Right ventricle myocardium superior (tissue), 1 donor: ENCODE measurements around the gene MFAP5. TPM values are rescaled to one million over a fixed set of nuclear protein-coding genes. Genes with fewer than 3 reads are reported as not detected.

Experiments
- ATAC-seq: fragments of 200-7000 bp; cut with Tn5 transposase; one replicate; pipeline ENCODE4 v1.9.1; 2020; ENCODE audit warnings: mild to moderate bottlenecking; ENCODE audit not compliant: poor library complexity
- DNase-seq: peaks from one replicate; pipeline ENCODE4 v3.0.0-alpha.2; 2020
- intact Hi-C: fragments of 100-400 bp; cut with DNase I; formaldehyde crosslinking; loops from one replicate; pipeline ENCODE4 v1.11.2; 2022
- total RNA-seq: library from RNA; stranded (reverse); fragmentation: NEBNext Ultra II Directional; extraction: Animal tissue kit (Norgen Biotek cat#: 25700); gene quantifications from one replicate; pipeline ENCODE4 v1.2.1, GENCODE V29; 2021
- donor health status: DM: no; HTN: yes; CAD: no; lungs with severe emphysema.

Gene MFAP5
- total RNA-seq, 1 donor from 2014 or later, result 45.9 TPM

DNA sequence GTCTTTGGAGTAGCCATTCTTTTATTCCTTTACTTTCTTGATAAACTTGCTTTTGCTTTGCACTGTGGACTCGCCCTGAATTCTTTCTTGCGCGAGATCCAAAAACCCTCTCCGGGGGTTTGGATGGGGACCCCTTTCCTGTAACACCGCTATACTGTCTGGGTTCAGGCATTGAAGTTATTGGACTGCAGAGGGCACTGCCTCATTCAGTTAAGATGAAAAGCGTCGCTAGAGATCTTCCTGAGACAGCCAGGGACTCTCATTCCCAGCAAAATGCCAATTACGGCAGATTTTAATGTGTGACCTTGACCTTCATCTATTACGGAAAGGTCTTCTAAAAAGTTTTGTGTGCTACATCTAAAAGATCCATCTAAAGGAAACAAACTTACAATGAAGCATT lies 17.9 kb upstream of the MFAP5 start:
- intact Hi-C loops, result loop anchor here (5.0 to 10.0 kb wide), 3 partner anchors 144 to 367 kb away; partner anchors contain the start of gene A2ML1
- DNase-seq (no peak), ATAC-seq (no peak)

DNA sequence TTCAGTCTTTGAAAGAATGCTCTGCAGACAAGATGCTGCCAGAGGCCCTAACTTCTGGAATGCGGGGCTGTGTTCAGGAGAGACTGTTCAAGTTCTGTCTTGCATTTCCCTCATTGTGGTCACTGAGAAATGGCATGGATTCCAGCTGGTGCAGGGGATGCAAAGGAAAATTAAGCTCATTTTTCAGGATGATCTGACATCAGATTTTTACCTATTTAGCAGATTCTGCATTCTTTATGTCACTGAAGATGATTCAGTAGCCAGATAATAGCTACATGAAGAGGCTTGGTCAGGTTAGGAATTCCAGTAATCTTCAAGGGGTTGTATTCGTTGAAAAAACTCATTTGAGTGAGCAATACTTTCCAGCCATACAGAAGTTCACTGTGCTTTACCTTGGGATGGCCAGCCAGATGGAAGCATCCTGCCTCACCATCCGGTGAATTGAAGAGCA lies 16.1 kb upstream of the MFAP5 start:
- no peak for DNase-seq
- ATAC-seq, result no peak
- intact Hi-C loops, result no loop called here

DNA sequence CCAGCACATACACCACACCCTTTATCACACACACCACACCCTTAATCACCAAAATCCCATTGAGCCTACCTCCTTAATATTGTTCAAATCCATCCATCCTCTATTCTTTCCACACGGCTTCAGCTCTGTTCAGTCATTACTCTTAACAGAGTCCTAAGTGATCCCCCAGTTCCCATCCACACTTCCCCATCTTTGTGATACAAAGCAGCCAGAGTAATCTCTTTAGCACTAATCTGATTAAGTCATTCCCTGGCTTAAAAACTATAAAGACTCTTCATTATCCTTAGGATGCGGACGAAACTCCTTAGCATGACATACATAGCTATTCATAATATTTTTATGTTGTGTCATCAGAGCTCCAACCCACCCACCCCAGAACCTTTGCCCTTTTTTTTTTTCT lies 14.7 kb upstream of the MFAP5 start:
- intact Hi-C loops, result no loop called here
- ATAC-seq (no peak), DNase-seq (no peak)

DNA sequence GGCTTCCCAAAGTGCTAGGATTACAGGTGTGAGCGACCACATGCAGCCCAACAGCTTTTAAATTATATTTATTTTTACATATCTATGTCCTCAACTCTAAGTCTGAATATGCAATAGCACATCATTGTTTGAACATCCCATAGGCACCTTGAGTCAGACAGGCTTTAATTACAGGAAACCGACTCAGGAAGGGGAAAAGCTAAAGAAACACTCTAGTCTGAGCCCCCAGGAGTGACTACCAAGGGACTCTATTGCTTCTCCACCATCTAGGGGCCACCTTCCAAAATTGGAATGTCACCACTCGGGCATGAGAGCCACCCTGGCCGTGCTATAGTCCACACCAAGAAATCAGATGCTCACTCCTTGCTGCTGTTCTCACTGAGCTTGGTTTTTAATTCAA lies 14.0 kb upstream of the MFAP5 start:
- ATAC-seq, result no peak
- DNase-seq, result no peak
- intact Hi-C loops, result no loop called here

DNA sequence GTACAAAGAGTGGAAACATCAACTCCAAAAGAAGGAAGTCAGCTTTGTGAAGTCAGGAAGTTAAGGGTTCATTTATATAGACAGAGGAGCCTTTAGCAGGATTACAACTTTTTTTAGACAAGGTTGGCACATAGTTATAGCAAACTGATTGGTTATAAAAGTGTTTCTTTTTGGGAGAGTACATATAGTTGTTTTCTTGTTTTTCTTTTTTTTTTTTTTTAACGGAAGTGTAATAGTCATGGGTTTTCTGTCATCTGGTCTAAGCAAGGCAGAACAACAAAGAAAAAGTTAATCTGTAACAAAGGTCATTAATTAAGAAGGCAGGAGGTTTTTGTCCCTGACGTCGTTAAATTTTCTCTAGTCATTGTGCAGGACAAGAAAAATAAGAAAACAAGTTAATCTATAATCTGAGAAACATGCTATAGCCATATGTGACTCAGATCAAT lies 13.0 kb upstream of the MFAP5 start:
- ATAC-seq, result no peak
- intact Hi-C loops, result no loop called here
- no peak for DNase-seq

DNA sequence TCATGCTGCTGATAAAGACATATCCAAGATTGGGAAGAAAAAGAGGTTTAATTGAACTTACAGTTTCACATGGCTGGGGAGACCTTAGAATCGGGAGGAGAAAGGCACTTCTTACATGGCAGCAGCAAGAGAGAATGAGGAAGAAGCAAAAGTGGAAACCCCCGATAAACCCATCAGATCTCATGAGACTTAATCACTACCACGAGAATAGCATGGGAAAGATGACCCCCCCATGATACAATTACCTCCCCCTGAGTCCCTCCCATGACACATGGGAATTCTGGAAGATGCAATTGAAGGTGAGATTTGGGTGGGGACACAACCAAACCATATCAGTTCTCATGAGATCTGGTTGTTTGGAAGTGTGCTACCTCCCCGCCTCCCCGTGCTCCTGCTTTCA lies 9.8 kb upstream of the MFAP5 start:
- intact Hi-C loops, result no loop called here
- no peak for DNase-seq
- no peak for ATAC-seq

DNA sequence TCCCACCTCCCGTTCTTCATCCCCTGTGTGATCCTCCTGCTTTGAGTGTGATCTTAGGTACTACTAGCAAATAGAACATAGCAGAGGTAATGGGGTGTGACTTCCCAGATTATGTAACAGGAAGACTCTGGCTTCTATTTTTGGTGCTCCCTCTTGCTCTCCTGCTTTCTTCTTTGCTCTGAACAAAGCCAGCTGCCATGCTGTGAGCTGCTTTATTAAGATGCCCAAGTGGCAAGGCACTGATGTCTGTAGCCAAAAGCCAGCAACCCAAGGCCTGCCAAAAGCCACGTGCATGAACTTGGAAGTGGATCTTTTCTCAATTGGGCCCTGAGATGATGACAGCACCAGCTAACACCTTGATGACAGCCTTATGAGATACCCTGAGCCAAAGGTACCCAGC lies 5.8 kb upstream of the MFAP5 start:
- ATAC-seq (peak; percentile 16), DNase-seq (no peak)
- intact Hi-C loops, result no loop called here

DNA sequence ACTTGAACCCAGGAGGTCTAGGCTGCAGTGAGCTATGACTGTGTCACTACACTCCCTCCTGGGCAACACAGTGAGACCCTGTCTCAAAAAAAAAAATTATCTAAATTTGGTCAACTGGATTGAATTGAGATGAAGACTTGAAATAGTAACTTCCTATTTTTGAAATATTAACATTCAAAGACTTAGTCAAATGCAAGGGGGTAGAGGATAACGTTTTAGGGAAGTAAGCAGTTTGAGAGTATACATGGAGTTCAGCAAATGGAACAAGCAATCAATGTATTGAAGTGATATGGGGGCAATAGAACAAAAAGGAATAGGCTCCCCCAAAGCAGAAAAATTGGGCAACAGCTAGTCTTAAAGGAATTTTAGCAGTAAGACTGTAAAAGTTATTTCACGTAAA lies 4.6 kb upstream of the MFAP5 start:
- no peak for DNase-seq
- intact Hi-C loops, result no loop called here
- ATAC-seq, result no peak

DNA sequence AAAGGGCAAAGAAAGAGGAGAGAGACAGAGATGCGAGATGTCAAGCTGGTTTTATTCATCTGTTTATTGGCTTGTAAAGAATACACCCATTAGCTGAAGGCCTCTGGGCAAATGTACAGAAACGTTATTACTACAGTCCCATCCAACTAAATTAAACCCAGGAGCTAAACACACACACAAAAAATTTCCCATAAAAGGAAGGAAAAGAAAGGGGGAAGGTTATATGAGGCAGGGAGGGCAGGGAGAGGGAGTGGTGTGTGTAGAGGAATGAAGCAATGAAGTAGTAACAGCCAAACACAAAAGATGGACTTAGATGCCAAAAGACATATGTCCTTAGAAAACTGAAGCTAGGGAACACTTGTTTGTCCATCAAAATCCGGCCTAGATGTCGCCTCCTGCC lies 3.1 kb upstream of the MFAP5 start:
- ATAC-seq (peak; percentile 41), DNase-seq (no peak)
- intact Hi-C loops, result no loop called here

DNA sequence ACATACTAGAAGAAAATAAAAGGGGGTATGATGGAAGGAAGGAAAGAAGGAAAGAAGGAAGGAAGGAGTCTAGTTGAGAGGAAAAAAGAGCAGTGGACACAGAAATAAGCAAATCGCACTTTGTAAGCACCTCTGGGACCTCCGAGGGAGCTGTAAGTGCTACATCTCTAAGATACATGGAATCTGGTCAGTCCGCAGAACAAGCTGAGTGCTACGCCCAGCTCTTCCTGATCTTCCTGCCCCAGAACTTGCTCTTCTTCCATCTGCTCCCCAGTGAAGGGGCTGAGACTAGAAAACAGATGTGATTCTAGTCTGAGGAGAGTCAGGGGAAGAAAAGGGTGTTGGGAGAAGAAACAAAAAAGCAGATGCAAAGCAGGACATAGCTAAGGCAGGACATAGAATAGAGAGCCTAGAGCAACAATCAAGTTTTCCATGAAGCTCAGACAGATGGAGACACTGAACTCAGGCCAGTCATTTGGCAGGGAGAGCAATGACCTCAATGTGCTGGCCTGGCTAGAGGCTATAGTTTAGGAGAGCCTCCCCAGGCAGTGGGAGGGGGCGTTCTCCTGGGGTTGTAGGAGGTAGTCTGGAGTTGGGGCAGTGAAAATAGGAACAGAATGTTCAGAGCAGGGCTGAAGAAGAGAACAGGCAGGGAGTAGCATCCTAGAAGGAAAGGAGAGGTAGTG lies 1.7 kb upstream of the MFAP5 start:
- ATAC-seq (peak; percentile 80), DNase-seq (peak; percentile 87)
- intact Hi-C loops, result no loop called here

DNA sequence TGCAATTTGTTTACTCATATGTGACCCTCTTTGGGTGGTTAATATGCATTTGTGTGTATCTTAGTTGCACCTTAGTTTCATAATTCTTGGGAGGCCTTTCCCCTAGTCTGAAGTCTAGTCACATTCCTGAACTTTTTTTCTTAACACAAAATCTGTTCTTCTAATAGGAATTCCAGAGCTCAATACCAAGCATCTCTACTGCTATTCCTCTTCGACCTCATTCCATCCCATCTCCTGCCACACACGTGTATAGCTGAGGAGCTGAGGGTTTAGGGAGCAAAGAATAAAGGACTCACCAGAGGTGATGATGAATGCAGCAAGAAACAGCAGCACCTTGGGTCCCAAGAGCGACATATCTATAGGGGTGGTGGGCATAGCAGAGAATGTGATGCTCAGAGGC lies 875 bp downstream of the MFAP5 start:
- ATAC-seq, result no peak
- DNase-seq, result no peak
- intact Hi-C loops, result no loop called here

DNA sequence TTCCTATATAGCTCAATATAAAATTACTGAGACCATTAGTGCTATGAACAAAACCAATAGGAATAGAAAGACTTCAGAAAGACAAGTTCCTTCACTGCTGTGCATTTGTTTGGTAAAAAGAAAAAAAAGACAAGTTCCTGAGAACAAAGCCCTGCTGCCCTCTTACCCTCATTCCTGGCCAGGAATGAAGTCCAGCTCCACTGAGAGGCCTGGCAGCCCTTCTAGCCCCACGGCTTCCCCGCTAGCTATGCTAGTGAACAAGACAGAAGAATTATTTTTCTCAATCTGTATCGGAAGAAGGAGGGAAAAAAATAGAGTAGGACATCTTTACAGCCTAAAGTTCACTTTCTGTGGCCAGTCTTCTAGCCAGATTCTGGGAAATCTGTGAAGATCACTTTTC lies 1.6 kb downstream of the MFAP5 start:
- DNase-seq (no peak), ATAC-seq (no peak)
- intact Hi-C loops, result no loop called here

DNA sequence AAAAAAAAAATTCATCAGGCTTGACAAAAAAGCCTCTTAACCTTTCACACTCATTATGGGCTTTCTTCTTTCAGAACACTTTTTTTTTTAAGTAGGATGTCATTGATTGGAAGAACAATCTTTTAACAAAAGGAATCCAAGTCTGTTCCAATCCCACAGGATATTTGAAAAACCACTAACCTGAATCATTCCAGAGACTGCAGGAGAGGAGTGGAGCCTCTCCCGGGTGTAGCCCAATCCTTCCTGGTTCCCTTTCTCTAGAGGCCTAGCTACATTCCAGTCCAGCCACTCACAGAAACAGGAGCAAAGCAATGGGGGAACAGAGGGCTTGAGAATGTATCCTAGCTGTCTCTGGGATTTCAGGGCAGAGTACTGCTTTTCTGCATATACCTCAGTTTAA lies 4.3 kb downstream of the MFAP5 start:
- intact Hi-C loops, result no loop called here
- DNase-seq, result no peak
- ATAC-seq, result no peak

DNA sequence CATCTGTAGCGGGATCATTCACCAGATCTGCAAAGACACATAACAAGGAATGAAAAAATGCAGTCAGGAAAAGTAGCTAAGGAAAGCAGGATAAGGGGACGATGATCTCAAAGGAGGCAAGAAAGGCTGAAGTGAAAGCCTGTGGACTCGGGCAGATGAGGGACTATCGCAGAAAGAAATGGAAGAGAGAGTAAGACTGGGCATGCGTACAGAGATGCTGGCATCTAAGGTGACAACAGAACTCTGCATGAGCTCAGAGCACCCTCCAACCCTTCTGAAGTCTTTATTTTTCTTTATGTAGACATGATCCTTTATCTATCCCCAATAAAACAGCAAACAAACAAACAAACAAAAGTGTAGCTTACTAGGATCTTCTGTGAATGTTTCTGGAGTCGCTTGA lies 7.2 kb downstream of the MFAP5 start:
- intact Hi-C loops, result no loop called here
- ATAC-seq (no peak), DNase-seq (no peak)

DNA sequence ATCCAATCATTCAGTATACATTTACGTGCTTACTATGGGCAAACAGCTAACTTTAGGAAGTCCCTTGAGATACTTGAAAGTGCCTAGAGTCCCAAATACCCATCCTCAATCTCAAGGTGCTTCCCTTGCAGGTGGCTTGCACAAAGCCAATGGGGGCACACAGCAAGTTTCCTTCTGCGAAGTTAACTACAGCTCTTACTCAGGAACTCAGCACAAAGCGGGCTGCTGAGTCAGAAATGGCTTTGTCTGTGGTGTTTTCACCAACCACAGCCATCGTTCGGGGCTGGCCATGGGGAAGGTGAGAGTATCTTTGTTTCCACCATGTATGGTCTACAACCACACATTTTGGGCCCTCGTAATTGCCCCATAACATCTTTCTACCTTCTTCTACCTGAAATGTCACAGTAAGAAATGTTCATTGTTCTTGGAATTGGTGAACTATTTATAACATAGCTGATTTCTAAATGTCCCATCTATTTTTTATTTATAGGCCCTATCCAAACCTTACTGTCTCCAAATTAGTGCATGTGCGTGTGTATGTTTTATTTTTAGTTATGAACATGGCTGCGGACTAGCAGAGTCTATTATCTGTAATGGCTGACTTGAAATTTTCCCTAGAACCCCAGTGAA lies 13.9 kb downstream of the MFAP5 start:
- ATAC-seq (no peak), DNase-seq (no peak)
- intact Hi-C loops, result no loop called here

DNA sequence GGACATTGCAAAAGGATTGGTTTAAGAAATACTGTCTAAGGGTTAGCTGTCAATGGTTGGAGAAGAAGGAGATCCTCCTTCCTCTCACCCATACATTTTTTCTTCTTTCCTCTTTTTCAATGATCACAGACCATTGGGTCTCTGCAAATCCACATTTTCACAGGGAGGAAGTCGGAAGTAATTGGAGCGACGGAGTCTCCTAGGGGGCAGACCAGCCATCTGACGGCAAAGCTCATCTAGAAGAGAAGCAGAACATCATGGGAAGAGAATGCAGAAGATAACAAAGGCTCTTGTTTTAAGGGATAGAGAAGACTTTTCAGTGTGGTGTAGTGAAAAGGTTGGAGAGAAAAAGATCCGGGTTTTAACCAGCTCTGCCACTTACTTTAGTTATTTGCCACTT lies 14.7 kb downstream of the MFAP5 start:
- no peak for ATAC-seq
- DNase-seq, result no peak
- intact Hi-C loops, result no loop called here

DNA sequence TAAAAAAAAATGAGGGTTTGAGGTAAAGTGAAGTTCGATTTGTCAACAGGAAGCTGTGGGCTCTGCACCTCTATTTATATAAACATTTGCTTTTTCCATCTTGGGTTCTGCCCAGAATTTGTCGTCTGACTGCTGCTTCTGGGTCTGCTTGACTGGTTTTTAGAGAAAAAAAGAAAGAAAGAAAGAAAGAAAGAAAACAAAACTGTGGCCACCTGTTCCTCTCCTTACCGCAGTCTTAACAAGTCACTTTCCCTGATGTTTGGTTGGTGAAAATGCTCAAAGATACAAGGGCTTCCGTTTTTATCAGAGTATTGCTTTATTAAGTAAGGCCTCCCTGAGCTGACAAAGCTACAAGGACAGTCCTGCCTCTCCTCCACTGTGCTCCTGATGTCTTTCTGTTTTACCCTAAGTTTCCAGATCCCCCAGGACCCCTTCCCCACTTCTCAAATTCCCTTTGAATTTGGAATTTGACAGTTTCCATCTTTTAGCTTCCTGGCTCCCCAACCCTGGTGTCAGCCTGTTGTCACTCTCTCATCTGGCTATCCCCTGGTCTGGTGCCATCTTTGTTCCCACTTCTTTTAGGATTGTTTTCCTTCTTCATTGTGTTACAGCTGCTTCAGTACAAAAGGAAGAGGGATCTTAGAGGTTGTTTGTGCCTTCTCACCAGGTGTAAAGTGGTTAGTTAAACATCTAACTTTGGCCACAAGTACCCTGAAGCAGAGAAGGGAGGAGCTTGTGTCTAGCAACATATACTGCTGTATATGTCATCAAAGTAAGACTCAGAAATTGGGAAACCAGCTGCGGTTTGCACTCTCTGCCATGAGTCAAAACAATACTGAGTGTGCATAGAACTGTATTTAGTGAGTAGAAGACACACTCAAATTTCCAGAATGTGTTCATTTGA lies 18.0 kb downstream of the MFAP5 start:
- ATAC-seq (no peak), DNase-seq (no peak)
- intact Hi-C loops, result no loop called here

DNA sequence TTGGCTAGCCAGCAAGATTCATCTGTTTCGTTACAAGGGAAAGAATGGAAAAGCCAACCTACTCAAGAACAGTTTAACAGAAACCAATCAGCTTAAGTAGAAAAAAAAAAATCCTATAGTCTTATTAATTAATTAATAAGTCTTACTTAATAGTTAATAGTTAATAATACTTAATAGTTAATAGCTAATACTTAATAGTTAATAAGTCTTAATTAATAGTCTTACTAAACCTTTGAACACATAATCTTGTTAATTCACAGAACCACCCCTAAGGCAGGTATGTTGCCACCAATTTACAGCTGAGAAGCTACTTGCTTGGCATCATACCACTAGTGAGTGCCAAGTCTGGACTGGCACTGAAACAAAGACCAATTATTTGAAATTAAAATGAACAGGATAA lies 19.9 kb downstream of the MFAP5 start:
- DNase-seq (no peak), ATAC-seq (no peak)
- intact Hi-C loops, result no loop called here

DNA sequence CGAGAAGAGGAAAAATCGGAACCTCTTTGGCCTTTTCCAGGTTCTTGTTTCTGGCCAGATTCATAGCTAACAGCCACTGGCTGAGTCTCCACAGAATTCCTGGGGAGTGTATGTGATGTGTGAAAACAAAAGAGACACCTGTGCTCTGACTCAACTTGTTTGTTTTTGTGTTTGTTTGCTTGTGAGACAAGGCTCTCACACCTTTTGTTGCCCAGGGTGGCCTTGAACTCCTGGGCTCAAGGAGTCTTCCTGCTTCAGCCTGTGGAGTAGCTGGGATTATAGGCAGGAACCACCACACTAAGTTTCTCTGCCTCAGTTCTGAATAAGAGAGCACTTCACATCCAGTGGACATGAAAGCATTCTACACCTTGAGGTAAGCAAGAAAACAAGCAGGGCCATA lies 22.7 kb downstream of the MFAP5 start:
- intact Hi-C loops, result no loop called here
- ATAC-seq (no peak), DNase-seq (no peak)

DNA sequence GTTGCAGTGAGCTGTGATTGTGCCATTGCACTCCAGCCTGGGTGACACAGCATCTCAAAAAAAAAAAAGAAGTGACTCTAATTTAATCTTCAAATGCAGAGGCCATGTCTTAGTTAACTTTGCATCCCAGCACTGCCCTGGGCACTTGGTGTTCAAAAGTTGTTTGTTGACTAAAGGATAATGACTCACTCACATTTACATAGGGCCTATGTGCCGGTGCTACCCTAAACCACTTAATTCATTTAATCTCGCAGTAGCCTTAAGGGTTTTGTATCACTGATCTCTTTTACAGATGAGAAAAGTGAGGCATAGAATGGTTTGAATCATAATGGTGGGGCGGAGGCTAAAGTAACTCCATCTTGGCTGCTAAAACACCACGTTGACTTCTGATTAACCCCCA lies 23.7 kb downstream of the MFAP5 start:
- no peak for ATAC-seq
- no peak for DNase-seq
- intact Hi-C loops, result no loop called here
